Measurements from ENCODE around the gene THAP8.

The THAP8 gene

GRCh38 chr19:35992907-35993765, 60.9 kb downstream of the THAP8 start:
- DNase-seq: no peak

- no peak for DNase-seq
Measured at GRCh38 chr19:35991731-35992450, 62.2 kb downstream of the THAP8 start.

- no peak for DNase-seq
Measured at GRCh38 chr19:35990771-35991730, 63.0 kb downstream of the THAP8 start.

- no peak for DNase-seq
Measured at GRCh38 chr19:35990156-35990555, 63.9 kb downstream of the THAP8 start.

GRCh38 chr19:35988824-35989223, 65.3 kb downstream of the THAP8 start:
- DNase-seq: no peak

GRCh38 chr19:35987571-35987896, 66.6 kb downstream of the THAP8 start:
- no peak for DNase-seq

- no peak for DNase-seq
Measured at GRCh38 chr19:35986664-35987570, 67.2 kb downstream of the THAP8 start.

GRCh38 chr19:35986111-35986510, 68.0 kb downstream of the THAP8 start:
- no peak for DNase-seq
